Uterus (tissue), 2 donors: ENCODE results near the gene IL1RAPL2.

Experiments used
- POLR2A ChIP-seq, 2 donors: fragments of 450-650 bp; IDR thresholded peaks; one replicate each; pipeline ENCODE4 v1.6.1; 2016; ENCODE audit warnings: antibody characterized with exemption in 2 of 2, mild to moderate bottlenecking in 1 of 2, moderate library complexity in 1 of 2
- TF ChIP-seq, protein P1 (sequence below), 4 experiments: fragments of 200-600 bp in 2 of 4; fragments of 450-650 bp in 2 of 4; sonication (generic) in 2 of 4; IDR thresholded peaks; one replicate each; pipeline ENCODE4 v1.5.1; 2016 to 2019; ENCODE audit warnings: antibody characterized with exemption in 4 of 4, mild to moderate bottlenecking in 2 of 4, moderate library complexity in 1 of 4

DNA sequence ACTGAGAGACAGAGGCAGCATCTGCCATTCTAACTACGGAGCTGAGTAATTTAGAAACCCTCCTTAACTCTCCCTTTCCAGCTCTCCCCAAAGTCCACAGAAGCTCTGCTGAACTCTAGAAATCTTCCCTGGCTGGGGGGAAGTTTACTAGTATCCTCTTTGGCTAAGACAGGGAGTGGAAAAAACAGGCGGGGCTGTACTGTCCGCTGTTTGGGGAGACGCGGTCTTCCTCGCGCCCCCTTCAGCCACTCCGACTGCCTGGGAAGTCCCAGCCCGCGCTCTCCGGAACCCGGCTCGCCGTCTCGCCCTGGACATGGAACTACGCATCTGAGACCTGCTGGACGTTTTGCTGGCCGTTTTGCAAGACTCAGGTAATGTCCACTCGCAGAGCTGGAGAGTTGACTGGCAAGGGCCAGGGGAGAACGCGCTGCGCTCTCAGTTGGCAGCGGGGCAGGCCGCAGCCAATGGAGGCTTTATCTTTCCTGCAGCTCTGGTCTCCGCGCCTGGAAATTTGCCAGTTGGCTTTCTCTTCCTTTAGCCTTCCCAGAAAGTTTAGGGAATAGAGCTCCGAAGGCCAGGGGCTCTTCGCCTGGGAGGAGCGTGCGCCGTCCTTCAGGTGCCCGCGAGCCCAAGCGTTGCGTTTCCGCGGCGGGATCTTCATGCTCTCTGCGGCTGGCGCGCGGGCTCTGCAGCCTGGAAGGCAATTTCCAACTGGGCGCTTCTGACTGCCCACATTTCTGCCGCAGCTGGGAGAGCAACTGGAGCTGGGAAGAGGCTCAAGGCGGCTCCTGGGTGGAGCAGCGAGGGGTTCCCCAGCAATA lies 892 bp downstream of the IL1RAPL2 start:
- TF ChIP-seq, protein P1, sequence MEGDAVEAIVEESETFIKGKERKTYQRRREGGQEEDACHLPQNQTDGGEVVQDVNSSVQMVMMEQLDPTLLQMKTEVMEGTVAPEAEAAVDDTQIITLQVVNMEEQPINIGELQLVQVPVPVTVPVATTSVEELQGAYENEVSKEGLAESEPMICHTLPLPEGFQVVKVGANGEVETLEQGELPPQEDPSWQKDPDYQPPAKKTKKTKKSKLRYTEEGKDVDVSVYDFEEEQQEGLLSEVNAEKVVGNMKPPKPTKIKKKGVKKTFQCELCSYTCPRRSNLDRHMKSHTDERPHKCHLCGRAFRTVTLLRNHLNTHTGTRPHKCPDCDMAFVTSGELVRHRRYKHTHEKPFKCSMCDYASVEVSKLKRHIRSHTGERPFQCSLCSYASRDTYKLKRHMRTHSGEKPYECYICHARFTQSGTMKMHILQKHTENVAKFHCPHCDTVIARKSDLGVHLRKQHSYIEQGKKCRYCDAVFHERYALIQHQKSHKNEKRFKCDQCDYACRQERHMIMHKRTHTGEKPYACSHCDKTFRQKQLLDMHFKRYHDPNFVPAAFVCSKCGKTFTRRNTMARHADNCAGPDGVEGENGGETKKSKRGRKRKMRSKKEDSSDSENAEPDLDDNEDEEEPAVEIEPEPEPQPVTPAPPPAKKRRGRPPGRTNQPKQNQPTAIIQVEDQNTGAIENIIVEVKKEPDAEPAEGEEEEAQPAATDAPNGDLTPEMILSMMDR (IDR thresholded peaks at IDR 0.05): no peak
- TF ChIP-seq POLR2A (IDR thresholded peaks at IDR 0.05): no peak
